ENCODE data around the gene XRN2. TPM values are rescaled to one million over a fixed set of nuclear protein-coding genes. Genes with fewer than 3 reads are reported as not detected.

The XRN2 gene
- total RNA-seq, 1 experiment from 2014 or later, result 78.3 TPM

DNA sequence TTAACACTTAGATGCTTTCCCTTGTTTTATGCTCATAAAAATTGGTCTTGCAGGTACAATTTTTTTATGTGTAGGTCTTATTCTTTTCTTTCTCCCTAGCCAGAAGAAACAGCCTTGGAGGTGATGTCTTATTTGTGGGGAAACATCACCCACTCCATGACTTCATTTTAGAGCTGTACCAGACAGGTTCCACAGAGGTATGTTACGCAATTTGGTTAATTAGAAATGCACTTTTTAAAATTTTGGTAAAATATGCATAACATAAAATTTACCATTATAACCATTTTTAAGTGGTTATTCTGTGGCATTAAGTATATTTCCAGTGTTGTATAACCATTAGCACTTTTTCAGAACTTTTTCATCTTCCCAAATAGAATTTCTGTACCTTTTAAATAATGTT, 52.9 kb downstream of the XRN2 start:
- no peak overlapping the region for H3K4me3 ChIP-seq
- no peaks in the 10 kb centered on the region for H3K79me2 ChIP-seq (ENCODE audit: low read depth)
- no peak overlapping the region for H2AFZ ChIP-seq
- no peak for DNase-seq
- H3K9me2 ChIP-seq (ENCODE audit: insufficient read depth), result no peaks in the 10 kb centered on the region
- TF ChIP-seq, protein P1, sequence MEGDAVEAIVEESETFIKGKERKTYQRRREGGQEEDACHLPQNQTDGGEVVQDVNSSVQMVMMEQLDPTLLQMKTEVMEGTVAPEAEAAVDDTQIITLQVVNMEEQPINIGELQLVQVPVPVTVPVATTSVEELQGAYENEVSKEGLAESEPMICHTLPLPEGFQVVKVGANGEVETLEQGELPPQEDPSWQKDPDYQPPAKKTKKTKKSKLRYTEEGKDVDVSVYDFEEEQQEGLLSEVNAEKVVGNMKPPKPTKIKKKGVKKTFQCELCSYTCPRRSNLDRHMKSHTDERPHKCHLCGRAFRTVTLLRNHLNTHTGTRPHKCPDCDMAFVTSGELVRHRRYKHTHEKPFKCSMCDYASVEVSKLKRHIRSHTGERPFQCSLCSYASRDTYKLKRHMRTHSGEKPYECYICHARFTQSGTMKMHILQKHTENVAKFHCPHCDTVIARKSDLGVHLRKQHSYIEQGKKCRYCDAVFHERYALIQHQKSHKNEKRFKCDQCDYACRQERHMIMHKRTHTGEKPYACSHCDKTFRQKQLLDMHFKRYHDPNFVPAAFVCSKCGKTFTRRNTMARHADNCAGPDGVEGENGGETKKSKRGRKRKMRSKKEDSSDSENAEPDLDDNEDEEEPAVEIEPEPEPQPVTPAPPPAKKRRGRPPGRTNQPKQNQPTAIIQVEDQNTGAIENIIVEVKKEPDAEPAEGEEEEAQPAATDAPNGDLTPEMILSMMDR (conservative IDR thresholded peaks at IDR 0.05), result no peak
- TF ChIP-seq EZH2 (IDR thresholded peaks at IDR 0.05; ENCODE audit: low read depth), result no peak
- BruUV-seq (replicated peaks), result no TSS peak
- no peak overlapping the region for H3K4me2 ChIP-seq
- CTCF ChIA-PET, result no interaction called here
- no peaks in the 10 kb centered on the region for H3K4me1 ChIP-seq (replicated peaks; ENCODE audit: insufficient read depth)
- H3F3A ChIP-seq (ENCODE audit: insufficient read depth, low read depth), result no peaks in the 10 kb centered on the region
- H3K27me3 ChIP-seq (ENCODE audit: insufficient read depth, low read depth), result no peaks in the 10 kb centered on the region
- peaks cover 30% of the 10 kb centered on the region for H3K36me3 ChIP-seq (ENCODE audit: low read depth)
- intact Hi-C loops (cut with micrococcal nuclease; ENCODE audit: unreplicated experiment), result no loop called here
- no peak overlapping the region for H3K27ac ChIP-seq
- POLR2A ChIA-PET (ENCODE audit: unreplicated experiment), result no interaction called here
- H3K9me3 ChIP-seq (ENCODE audit: insufficient read depth, low read depth), result no peaks in the 10 kb centered on the region
- H4K20me1 ChIP-seq (ENCODE audit: insufficient read depth), result peaks cover 15% of the 10 kb centered on the region

DNA sequence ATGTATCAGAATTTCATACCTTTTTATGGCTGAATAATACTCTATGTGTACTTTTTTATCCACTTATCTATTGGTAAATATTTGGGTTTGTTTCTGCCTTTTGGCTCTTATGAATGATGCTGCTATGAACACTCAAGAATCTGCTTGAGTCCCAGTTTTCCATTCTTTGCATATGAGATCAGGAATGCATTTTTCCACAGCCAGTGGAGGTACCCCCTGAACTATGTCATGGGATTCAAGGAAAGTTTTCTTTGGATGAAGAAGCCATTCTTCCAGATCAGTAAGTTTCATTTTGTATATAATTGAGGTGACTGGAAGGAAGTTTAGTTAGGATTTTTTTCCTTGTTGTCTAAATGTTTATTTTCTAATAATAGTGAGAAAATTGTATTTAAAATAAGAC, 53.3 kb downstream of the XRN2 start:
- Histone ChIP-seq H4K20me1 (ENCODE audit: insufficient read depth) (peaks cover 15% of the 10 kb centered on the region), H3K9me2 (ENCODE audit: insufficient read depth) (no peaks in the 10 kb centered on the region), H3K36me3 (ENCODE audit: low read depth) (peaks cover 30% of the 10 kb centered on the region), H3K4me2 (no peak overlapping the region), H3K9me3 (ENCODE audit: insufficient read depth, low read depth) (no peaks in the 10 kb centered on the region), H3K27ac (no peak overlapping the region), H3F3A (ENCODE audit: insufficient read depth, low read depth) (no peaks in the 10 kb centered on the region), H3K4me3 (no peak overlapping the region), H2AFZ (no peak overlapping the region), H3K79me2 (ENCODE audit: low read depth) (no peaks in the 10 kb centered on the region), H3K4me1 (replicated peaks; ENCODE audit: insufficient read depth) (no peaks in the 10 kb centered on the region), H3K27me3 (ENCODE audit: insufficient read depth, low read depth) (no peaks in the 10 kb centered on the region)
- DNase-seq, result no peak
- CTCF ChIA-PET, result no interaction called here
- TF ChIP-seq, protein P1 (conservative IDR thresholded peaks at IDR 0.05), result no peak
- intact Hi-C loops (cut with micrococcal nuclease; ENCODE audit: unreplicated experiment), result no loop called here
- POLR2A ChIA-PET (ENCODE audit: unreplicated experiment), result no interaction called here
- no TSS peak for BruUV-seq (replicated peaks)

DNA sequence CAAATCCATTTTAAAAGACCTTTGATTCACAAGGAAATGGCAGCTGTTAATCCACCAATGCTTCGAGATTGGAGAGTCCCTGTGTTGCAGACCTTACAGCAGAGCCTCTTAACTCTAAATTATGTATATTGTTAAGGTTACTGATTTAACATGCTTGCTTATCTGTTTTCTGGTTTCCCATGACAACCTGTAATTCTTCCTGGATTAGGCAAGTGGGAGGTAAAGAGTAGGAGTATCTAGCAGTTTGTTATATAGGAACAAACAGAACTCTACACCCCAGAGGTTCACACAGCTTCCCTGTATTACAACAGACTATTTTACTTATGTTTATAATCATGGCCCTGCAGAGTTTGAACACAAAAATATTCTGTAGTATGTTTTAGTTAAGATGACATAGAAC, 54.7 kb downstream of the XRN2 start:
- no peaks in the 10 kb centered on the region for H3F3A ChIP-seq (ENCODE audit: insufficient read depth, low read depth)
- H3K27me3 ChIP-seq (ENCODE audit: insufficient read depth, low read depth), result no peaks in the 10 kb centered on the region
- H3K36me3 ChIP-seq (ENCODE audit: low read depth), result peaks cover 30% of the 10 kb centered on the region
- no TSS peak for BruUV-seq (replicated peaks)
- no peaks in the 10 kb centered on the region for H3K9me3 ChIP-seq (ENCODE audit: insufficient read depth, low read depth)
- H3K4me3 ChIP-seq, result no peak overlapping the region
- ChIA-PET POLR2A (ENCODE audit: unreplicated experiment) (no interaction called here), CTCF (no interaction called here)
- H3K79me2 ChIP-seq (ENCODE audit: low read depth), result no peaks in the 10 kb centered on the region
- H3K9me2 ChIP-seq (ENCODE audit: insufficient read depth), result no peaks in the 10 kb centered on the region
- intact Hi-C loops (cut with micrococcal nuclease; ENCODE audit: unreplicated experiment), result no loop called here
- TF ChIP-seq, protein P1 (conservative IDR thresholded peaks at IDR 0.05), result no peak
- no peak for TF ChIP-seq EZH2 (IDR thresholded peaks at IDR 0.05; ENCODE audit: low read depth)
- no peak overlapping the region for H2AFZ ChIP-seq
- H3K4me1 ChIP-seq (replicated peaks; ENCODE audit: insufficient read depth), result no peaks in the 10 kb centered on the region
- DNase-seq, result no peak
- H3K27ac ChIP-seq, result no peak overlapping the region
- peaks cover 7% of the 10 kb centered on the region for H4K20me1 ChIP-seq (ENCODE audit: insufficient read depth)
- H3K4me2 ChIP-seq, result no peak overlapping the region
